DND-41 (cell line): ENCODE data around the gene SLC25A28.

Source experiments
- ATAC-seq: fragments of 200-7000 bp; cut with Tn5 transposase; 3 replicates; pipeline ENCODE4 v1.9.1; 2021; ENCODE audit warnings: low read depth; ENCODE audit not compliant: insufficient read depth
- DNase-seq: peaks from one replicate; pipeline ENCODE4 v3.0.0-alpha.2; 2020
- H2AFZ ChIP-seq: 2 replicates; pipeline ENCODE4 v1.6.0; 2012; ENCODE audit warnings: low read depth, low read length
- H3K27ac ChIP-seq: 2 replicates; pipeline ENCODE4 v1.5.1; 2012; ENCODE audit warnings: low read length, inconsistent platforms
- H3K27me3 ChIP-seq: fragments of 200-600 bp; sonication (generic); 2 replicates; pipeline ENCODE4 v1.6.0; 2012; ENCODE audit warnings: low read length, mild to moderate bottlenecking, inconsistent platforms; ENCODE audit not compliant: insufficient read depth, poor library complexity
- H3K36me3 ChIP-seq: 2 replicates; pipeline ENCODE4 v1.5.1; 2012; ENCODE audit warnings: low read length, inconsistent platforms; ENCODE audit not compliant: insufficient read depth
- H3K4me1 ChIP-seq: 2 replicates; pipeline ENCODE4 v1.5.1; 2012; ENCODE audit warnings: mild to moderate bottlenecking, low read length; ENCODE audit not compliant: insufficient read depth
- H3K4me2 ChIP-seq: 2 replicates; pipeline ENCODE4 v1.6.0; 2012; ENCODE audit warnings: mild to moderate bottlenecking, moderate library complexity, low read length, inconsistent platforms; ENCODE audit not compliant: insufficient read depth
- H3K4me3 ChIP-seq, 2 experiments: fragments of 200-600 bp in 1 of 2; shearing (Covaris generic) in 1 of 2; 2 replicates each; pipeline ENCODE4 v1.5.1; 2012 to 2016; ENCODE audit warnings: inconsistent platforms in 2 of 2, low read length in 2 of 2, mild to moderate bottlenecking in 2 of 2, low read depth in 1 of 2, moderate library complexity in 1 of 2
- H3K79me2 ChIP-seq: 2 replicates; pipeline ENCODE4 v1.6.0; 2012; ENCODE audit warnings: low read length, inconsistent platforms; ENCODE audit not compliant: insufficient read depth
- H3K9ac ChIP-seq: 2 replicates; pipeline ENCODE4 v1.6.0; 2012; ENCODE audit warnings: low read depth, mild to moderate bottlenecking, inconsistent platforms, low read length, moderate library complexity
- H3K9me3 ChIP-seq: 2 replicates; pipeline ENCODE4 v1.5.1; 2012; ENCODE audit warnings: low read length, moderate library complexity, mild to moderate bottlenecking, inconsistent platforms; ENCODE audit not compliant: insufficient read depth, severe bottlenecking
- H4K20me1 ChIP-seq: 2 replicates; pipeline ENCODE4 v1.6.0; 2012; ENCODE audit warnings: low read length; ENCODE audit not compliant: insufficient read depth
- EZH2 ChIP-seq: IDR thresholded peaks from 3 replicates; pipeline ENCODE4 v1.6.1; 2012; ENCODE audit warnings: borderline replicate concordance, low read depth, mild to moderate bottlenecking, moderate library complexity, low read length, inconsistent platforms; ENCODE audit not compliant: severe bottlenecking
- TF ChIP-seq, protein P1 (sequence below): IDR thresholded peaks from 2 replicates; pipeline ENCODE4 v1.5.1; 2012; ENCODE audit warnings: borderline replicate concordance, low read length, moderate library complexity, mild to moderate bottlenecking; ENCODE audit not compliant: poor library complexity, severe bottlenecking; ENCODE audit errors: extremely low read depth

Gene SLC25A28

DNA sequence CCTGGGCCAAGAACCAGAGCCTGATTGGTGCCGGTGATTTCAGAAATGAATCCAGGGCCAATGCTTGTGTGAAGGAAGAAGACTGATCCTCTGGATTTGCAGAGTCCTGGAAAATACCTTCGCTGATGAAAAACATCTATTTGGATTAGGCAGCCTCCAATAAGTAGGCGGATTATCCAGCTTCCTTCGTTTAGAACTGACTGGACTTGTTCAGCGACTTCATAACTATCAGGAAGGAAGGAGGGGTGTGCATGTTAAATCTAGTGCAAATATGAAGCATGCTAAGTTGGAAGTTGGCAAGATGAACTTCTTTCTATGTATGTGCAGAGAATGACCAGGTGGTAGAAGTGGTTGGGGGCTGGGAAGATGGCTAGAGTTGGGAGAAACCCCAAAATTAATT lies 46.4 kb downstream of the SLC25A28 start:
- no peaks in the 10 kb centered on the region for H4K20me1 ChIP-seq
- H3K27ac ChIP-seq, result no peak overlapping the region
- no peaks in the 10 kb centered on the region for H3K36me3 ChIP-seq
- no peak overlapping the region for H3K4me2 ChIP-seq
- ATAC-seq (no peak), DNase-seq (no peak)
- H3K27me3 ChIP-seq, result no peaks in the 10 kb centered on the region
- H3K79me2 ChIP-seq, result no peaks in the 10 kb centered on the region
- TF ChIP-seq, protein P1, sequence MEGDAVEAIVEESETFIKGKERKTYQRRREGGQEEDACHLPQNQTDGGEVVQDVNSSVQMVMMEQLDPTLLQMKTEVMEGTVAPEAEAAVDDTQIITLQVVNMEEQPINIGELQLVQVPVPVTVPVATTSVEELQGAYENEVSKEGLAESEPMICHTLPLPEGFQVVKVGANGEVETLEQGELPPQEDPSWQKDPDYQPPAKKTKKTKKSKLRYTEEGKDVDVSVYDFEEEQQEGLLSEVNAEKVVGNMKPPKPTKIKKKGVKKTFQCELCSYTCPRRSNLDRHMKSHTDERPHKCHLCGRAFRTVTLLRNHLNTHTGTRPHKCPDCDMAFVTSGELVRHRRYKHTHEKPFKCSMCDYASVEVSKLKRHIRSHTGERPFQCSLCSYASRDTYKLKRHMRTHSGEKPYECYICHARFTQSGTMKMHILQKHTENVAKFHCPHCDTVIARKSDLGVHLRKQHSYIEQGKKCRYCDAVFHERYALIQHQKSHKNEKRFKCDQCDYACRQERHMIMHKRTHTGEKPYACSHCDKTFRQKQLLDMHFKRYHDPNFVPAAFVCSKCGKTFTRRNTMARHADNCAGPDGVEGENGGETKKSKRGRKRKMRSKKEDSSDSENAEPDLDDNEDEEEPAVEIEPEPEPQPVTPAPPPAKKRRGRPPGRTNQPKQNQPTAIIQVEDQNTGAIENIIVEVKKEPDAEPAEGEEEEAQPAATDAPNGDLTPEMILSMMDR, result no peak
- no peak for TF ChIP-seq EZH2
- H3K4me1 ChIP-seq, result no peaks in the 10 kb centered on the region
- H2AFZ ChIP-seq, result no peak overlapping the region
- H3K4me3 ChIP-seq, result no peak overlapping the region
- H3K9me3 ChIP-seq, result no peaks in the 10 kb centered on the region
- no peak overlapping the region for H3K9ac ChIP-seq

DNA sequence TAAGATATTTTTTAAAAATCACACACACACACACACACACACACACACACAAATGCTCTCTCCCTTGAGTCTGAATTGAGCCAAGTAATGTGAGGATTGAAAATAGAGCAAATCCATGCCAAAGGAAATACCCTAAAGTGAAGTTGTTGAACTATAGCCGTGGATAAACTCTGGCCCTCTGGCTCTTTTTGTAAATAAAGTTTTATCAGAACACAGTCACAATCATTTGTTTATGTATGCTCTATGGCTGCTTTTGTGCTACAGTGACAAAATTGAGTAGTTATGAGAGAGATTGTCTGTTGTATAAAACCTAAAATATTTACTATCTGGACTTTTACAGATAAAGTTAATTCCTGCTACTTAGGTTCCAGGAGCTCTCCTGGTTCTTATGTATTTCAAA lies 48.4 kb downstream of the SLC25A28 start:
- no peak overlapping the region for H3K27ac ChIP-seq
- ATAC-seq, result no peak

DNA sequence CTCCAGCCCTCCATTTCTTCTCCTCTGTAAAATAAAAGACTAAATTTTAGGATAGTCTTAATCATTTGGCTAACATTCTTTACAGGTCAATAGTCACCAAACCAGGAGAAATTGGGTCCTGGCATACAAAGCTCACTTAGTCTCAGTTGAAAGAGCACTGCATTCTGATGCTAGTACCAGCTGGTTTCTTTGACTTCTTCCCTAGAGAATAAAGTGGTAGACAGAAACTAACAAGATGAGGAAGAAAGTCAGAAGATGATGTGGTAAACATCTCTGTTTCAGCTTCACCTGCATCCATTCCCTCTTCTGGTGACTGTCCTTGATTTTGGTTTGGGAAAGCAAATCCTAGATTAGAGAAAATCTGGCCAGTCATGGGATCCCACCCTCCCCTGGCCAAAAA lies 50.3 kb downstream of the SLC25A28 start:
- ATAC-seq (no peak), DNase-seq (no peak)
- no peak overlapping the region for H3K4me2 ChIP-seq
- peaks cover 3% of the 10 kb centered on the region for H3K27me3 ChIP-seq
- H2AFZ ChIP-seq, result no peak overlapping the region
- H3K27ac ChIP-seq, result no peak overlapping the region
- no peak overlapping the region for H3K9ac ChIP-seq
- TF ChIP-seq, protein P1, result no peak
- no peak for TF ChIP-seq EZH2
- H3K9me3 ChIP-seq, result no peaks in the 10 kb centered on the region
- H3K79me2 ChIP-seq, result no peaks in the 10 kb centered on the region
- no peaks in the 10 kb centered on the region for H4K20me1 ChIP-seq
- no peak overlapping the region for H3K4me3 ChIP-seq
- H3K36me3 ChIP-seq, result no peaks in the 10 kb centered on the region
- no peaks in the 10 kb centered on the region for H3K4me1 ChIP-seq

More for the DNA sequence above, 48.4 kb downstream of the SLC25A28 start:
- Histone ChIP-seq H3K4me2 (no peak overlapping the region), H2AFZ (no peak overlapping the region), H3K79me2 (no peaks in the 10 kb centered on the region), H3K4me3 (no peak overlapping the region), H3K4me1 (no peaks in the 10 kb centered on the region), H3K9ac (no peak overlapping the region), H3K9me3 (no peaks in the 10 kb centered on the region), H4K20me1 (no peaks in the 10 kb centered on the region), H3K36me3 (no peaks in the 10 kb centered on the region), H3K27me3 (peaks cover 2% of the 10 kb centered on the region)
- no peak for DNase-seq
- no peak for TF ChIP-seq EZH2
- TF ChIP-seq, protein P1, result no peak

DNA sequence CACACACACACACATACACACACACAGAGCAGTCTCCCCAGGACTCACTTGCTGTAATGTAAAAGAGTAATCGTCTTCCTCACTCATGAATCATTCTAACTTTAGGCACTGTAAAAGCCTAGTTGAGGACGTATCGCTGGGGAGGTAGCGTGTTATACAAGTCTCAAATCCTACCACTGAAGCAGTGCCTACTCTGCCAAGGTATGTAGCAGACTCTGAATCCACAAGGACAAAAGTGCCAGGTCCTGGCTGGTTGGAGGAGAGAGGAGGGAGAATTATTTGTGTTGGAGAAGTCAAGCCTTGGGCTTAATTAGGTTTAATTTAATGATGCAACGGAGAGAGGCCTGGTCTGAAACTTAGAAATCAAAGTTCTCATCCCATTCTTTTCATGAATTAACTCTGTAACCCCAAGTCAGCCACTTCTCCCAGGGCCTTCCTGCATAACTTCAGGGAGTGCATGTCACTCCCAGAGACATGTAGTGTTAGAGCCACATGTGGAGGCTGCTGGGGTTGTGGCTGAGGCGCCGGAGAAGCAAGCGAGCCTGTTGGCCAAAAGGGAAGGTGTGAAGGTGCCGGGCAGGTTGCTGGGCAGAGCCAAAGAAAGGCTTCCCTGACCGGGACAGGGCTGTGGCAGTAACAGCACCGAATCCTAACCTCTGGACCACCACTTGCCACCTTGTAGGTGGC lies 50.8 kb downstream of the SLC25A28 start:
- TF ChIP-seq, protein P1, result no peak
- no peak for TF ChIP-seq EZH2
- no peak for ATAC-seq

More for the DNA sequence above, 50.8 kb downstream of the SLC25A28 start:
- Histone ChIP-seq H2AFZ (no peak overlapping the region), H3K4me3 (no peak overlapping the region), H3K79me2 (no peaks in the 10 kb centered on the region), H3K9me3 (no peaks in the 10 kb centered on the region), H3K4me2 (no peak overlapping the region), H3K27me3 (peaks cover 3% of the 10 kb centered on the region), H3K36me3 (no peaks in the 10 kb centered on the region), H3K9ac (no peak overlapping the region), H3K4me1 (no peaks in the 10 kb centered on the region), H3K27ac (no peak overlapping the region), H4K20me1 (no peaks in the 10 kb centered on the region)
- DNase-seq, result no peak
